ENCODE data around the gene IFI30.

IFI30 gene

DNA sequence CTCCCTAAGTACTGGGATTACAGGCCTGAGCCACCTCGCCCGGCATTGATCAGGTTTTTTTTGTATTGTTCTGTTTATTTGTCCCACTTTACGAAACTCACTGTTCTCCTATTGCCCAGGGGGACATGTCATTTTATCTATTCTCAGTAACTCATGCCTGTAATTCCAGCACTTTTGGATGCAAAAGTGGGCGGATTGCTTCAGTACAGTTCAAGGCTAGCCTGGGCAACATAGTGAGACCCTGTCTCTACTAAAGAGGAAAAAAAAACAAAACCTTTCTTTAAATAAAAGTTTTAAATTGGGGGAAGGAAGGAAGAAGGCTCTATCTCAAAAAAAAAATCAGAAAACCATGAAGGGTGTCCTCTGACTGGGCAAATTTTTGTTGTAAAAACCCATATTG lies 16.7 kb downstream of the IFI30 start:
- TF ChIP-seq, protein P1, sequence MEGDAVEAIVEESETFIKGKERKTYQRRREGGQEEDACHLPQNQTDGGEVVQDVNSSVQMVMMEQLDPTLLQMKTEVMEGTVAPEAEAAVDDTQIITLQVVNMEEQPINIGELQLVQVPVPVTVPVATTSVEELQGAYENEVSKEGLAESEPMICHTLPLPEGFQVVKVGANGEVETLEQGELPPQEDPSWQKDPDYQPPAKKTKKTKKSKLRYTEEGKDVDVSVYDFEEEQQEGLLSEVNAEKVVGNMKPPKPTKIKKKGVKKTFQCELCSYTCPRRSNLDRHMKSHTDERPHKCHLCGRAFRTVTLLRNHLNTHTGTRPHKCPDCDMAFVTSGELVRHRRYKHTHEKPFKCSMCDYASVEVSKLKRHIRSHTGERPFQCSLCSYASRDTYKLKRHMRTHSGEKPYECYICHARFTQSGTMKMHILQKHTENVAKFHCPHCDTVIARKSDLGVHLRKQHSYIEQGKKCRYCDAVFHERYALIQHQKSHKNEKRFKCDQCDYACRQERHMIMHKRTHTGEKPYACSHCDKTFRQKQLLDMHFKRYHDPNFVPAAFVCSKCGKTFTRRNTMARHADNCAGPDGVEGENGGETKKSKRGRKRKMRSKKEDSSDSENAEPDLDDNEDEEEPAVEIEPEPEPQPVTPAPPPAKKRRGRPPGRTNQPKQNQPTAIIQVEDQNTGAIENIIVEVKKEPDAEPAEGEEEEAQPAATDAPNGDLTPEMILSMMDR (IDR thresholded peaks at IDR 0.05; ENCODE audit: extremely low read depth, missing control alignments) = no peak
- no peak for DNase-seq (ENCODE audit: low spot score)

DNA sequence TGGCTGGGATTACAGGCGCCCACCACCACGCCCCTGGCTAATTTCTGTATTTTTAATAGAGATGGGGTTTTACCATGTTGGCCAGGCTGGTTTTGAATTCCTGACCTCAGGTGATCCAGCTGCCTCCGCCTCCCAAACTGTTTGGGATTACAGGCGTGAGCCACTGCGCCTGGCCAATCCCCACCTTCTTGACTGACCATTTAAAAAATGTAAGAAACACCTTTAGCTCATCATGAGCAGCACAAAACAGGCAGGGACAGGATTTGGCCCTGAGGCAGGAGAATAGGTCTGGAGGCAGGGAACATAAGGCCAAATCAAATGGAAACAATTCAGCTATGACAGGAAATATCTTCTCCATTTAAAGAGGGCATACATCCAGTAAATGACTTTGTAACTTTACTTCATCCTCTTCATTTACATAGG lies 18.0 kb downstream of the IFI30 start:
- TF ChIP-seq, protein P1 (IDR thresholded peaks at IDR 0.05; ENCODE audit: extremely low read depth, missing control alignments) = no peak
- DNase-seq (ENCODE audit: low spot score) = no peak

DNA sequence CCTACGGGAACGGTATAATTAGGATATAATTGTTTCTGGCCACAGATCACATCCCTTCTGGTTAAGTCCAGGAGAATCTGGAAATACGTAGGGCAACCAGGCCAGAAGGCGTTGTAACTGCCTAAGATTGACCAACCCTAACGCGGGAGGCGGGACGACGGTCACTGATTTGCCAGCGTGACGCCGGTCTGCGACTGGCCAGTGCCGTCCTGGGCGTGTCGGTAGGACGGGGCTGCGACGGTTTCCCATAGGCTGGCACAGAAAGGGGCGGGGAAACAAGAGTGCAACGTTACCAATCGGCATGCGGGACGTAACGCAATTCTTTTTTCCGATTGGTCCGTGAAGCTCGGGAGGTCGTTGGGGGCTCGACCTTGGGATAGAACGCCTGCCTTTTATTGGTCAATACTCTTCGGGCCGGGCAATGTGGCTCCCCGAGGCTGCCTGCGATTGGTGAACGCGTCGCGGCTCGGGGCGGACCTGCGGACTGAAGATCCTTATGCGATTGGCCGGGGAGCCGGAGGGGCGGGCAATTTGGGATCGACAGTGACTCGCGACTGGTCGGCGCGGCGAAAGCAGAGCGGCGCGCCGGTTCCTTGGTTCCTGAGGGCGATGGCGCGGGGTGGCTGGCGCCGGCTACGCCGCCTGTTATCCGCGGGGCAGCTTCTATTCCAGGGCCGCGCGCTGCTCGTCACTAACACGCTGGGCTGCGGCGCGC lies 19.2 kb downstream of the IFI30 start, which contains the start of gene MPV17L2:
Gene MPV17L2, plus strand, starts transcription at position 546 of the 715 bp plus-strand sequence. Its CDS starts 64 bp downstream, at position 610.
- TF ChIP-seq, protein P1 (IDR thresholded peaks at IDR 0.05; ENCODE audit: extremely low read depth, missing control alignments) = no peak
- DNase-seq (ENCODE audit: low spot score) = peak; percentile 94

DNA sequence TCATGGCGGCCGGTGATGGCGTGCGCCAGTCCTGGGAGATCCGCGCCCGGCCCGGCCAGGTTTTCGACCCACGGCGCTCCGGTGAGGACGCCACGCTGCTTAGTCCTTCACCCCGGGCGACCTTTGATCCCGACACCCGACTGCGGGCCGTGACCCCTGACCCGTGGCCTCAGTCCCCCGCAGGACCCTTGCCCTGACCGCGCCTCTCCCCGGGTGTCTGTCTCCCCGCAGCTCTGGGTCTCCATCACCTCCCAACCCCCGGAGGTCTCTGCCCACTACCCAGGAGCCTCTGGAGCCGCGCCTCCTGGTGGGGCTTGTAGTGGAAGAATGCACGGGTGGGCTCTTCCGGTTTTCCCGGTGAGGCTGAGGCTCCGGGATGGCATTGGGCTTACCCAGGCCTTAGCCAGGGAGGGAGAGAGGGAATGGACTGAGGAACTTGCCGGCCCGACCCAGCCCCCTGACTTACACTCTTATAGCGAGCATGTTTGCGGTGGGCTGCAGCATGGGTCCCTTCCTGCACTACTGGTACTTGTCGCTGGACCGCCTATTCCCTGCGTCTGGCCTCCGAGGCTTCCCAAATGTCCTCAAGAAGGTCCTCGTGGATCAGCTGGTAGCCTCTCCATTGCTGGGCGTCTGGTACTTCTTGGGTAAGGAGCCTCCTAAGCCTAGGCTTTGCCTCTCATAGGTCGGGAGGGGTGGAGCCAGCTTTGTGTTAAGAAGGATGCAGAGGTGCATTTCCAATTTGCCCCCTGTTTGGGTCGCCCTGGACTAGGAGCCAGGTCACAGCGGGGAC lies 20.0 kb downstream of the IFI30 start:
- TF ChIP-seq, protein P1 (IDR thresholded peaks at IDR 0.05; ENCODE audit: extremely low read depth, missing control alignments) = no peak
- no peak for DNase-seq (ENCODE audit: low spot score)

DNA sequence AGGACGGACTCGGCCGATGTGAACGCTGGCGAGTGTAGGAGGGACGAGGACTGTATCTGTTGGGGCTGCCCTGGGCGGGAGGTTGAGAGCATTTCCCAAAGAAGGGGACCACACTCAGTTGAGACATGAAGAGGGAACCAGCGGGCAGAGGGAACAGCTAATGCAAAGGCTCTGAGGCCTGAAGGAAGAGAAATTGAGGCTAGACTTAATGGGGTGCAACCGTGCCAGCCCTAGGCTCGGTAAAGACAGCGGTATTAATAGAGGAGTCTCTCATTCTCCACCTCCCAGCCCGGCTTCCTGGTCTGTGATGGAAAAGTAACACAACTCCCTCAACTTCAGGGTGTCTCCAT lies 20.5 kb downstream of the IFI30 start:
- TF ChIP-seq, protein P1 (IDR thresholded peaks at IDR 0.05; ENCODE audit: extremely low read depth, missing control alignments) = no peak
- no peak for DNase-seq (ENCODE audit: low spot score)

DNA sequence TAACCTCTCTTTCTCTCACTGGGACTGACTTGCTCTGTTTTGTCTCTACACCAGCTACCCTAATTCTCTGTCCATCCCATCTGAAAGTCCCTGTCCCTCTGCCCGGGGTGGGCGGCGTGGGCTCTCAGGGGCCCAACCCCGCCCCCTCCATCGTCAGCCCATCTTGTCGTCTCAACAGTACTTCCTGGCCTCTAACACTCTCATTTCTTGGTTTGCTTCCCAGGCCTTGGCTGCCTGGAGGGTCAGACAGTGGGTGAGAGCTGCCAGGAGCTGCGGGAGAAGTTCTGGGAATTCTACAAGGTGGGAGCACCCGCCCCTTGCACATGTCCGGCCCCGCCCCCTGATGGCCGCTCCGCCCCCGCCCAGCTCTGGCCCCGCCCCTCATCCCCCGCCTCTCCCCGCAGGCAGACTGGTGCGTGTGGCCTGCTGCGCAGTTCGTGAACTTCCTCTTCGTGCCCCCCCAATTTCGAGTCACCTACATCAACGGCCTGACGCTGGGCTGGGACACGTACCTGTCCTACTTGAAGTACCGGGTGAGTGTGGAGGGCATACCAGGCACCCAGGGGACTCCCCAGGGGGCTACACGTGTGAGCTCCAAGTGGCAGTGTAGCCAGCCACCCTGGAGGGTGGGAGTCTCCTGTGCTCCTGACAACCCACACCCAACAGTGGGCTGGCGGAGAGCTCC lies 21.1 kb downstream of the IFI30 start:
- TF ChIP-seq, protein P1 (IDR thresholded peaks at IDR 0.05; ENCODE audit: extremely low read depth, missing control alignments) = no peak
- no peak for DNase-seq (ENCODE audit: low spot score)

DNA sequence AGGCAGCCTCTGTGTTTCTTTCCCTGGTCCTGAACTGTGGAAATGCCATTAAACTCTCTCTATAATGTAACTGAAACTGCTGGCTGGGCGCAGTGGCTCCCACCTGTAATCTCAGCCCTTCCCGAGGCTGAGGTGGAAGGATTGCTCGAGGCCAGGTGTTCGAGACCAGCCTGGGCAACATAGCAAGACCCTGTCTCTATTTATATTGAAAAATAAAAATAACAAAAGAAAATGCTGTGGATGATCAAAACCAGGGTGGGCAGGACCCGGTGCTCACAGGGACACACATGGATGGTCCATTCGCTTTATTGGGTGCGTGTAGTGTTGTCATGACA lies 22.9 kb downstream of the IFI30 start:
- TF ChIP-seq, protein P1 (IDR thresholded peaks at IDR 0.05; ENCODE audit: extremely low read depth, missing control alignments) = no peak
- DNase-seq (ENCODE audit: low spot score) = no peak

All from GM20000 (cell line).